Measurements from ENCODE around the gene DDX42.
A peak's percentile ranks its signal among the peaks of the same experiment; 100 is the strongest.
"Not testable (repeated sequence)": the region's sequence is repeated elsewhere in the genome, so short reads cannot be mapped to it uniquely, and the experiment has no call there.

The DDX42 gene

DNA sequence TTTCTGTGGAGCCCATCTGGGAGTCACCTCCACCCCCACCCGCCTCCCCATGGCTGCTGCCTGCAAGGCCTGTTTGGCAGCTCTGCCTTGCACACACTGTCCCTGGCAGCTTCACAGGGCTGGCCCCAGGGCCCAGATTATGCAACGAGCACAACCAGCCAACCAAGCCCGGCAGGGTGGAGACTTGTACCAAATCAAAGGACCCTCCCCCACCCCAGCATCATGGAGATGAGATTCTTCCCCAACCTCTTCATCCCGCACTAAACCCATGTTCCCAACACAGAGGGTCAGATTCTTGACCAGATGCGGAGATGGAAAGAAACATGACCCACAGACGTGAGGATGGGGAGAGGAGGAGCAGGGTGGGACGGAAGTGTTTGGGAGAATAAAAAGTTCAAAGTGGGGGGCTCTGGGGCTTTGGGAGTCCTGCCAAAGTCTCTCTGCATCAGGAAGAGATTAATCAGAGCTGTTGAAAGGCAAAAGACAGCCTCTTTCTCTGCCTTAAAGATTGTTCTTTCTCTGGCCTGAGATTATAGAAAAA is 64.7 kb downstream of the DDX42 start:
- no peak for DNase-seq (ENCODE audit: low read depth)

DNA sequence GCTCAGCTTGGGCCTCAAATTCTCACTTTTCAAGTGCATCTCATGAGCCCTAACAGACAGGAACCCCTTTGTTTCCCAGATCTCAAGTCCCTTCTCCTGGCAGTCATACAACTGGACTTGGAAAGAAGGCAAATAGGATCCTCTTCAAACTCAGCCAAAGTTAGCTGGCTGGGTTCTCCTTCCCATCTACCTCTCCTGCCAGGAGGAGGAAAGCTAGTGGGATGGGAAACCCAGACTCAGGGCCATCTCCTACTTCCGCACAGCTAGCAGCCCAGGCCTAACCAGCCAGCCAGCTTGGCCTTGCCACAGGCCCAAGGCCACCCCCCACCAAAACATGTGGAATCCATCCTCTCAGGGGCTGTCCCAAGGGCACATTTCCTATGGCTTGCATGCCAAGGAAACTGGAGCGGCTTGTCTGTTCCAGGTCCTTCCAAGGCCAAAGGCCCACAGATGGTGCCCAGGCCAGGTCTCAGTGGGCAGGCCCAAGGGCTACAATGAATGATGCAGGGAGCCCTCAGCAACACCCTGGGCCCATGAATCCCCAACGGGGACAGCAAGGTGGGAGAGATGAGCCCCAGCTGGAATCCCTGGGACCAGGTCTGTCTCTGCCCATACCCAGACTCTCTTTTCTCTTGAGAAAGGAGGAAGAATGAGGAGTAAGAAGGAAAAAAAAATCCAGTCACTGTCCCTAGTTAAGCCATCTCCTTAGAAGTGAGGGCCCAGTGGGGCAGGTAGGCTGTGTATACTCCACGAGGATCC is 66.8 kb downstream of the DDX42 start:
- no peak for DNase-seq (ENCODE audit: low read depth)

DNA sequence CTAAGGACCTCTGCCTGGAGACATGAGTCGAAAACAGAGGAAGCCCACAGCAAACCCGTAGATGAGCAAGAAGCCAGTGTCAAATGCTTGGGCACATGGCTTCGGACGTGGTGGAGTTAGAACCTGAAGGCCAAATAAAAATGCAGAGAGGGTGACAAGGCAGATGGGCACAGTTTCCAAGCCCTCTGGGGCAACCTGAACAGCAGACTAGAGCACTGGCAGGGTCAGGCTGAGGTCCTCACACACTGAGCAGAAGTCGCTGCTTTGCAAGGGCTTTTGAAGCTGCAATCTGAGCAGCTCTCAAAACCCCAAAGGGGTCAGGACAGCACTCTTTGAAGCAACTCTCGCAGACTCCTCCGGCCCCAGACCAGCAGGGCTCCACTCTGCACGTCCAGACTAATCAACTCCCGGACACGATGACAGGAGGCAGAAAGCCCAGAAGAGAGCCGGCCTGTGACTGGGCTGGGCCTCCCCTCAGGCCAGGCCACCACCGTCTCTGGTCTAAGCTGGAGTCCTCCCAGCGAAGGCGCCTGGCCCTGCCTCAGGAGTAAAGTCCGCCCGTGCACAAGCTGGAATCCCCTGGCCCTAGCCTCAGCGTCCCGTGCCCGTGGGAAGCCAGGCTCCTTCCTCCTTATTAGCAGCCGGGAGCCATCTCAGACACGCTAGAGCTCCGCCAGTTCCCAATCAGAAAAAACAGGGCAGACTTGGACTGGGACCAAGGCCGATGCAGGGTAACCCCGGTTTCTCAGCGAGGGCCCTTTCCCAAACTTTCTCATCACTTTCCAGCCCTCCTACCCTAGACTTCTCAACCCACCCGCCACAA is 67.6 kb downstream of the DDX42 start:
- DNase-seq (ENCODE audit: low read depth) = no peak

DNA sequence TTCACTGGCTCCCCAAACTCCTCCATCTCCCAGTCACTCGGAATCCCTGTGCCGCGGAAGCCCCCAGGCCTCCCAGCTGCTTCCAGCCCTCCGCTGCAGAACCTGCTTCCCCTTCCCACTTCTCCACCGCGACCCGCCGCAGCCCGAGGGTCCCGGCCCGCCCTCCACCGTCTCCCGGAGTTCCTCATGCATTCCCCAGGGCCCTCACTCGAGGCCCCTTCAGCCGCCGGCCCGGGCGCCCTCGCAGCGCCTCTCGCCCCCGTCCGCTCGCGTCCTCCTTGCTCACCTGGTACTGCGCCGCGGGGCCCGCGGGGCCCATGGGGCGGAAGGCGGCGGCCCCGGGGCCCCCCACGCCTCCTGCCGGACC is 68.2 kb downstream of the DDX42 start:
- no peak for DNase-seq (ENCODE audit: low read depth)

DNA sequence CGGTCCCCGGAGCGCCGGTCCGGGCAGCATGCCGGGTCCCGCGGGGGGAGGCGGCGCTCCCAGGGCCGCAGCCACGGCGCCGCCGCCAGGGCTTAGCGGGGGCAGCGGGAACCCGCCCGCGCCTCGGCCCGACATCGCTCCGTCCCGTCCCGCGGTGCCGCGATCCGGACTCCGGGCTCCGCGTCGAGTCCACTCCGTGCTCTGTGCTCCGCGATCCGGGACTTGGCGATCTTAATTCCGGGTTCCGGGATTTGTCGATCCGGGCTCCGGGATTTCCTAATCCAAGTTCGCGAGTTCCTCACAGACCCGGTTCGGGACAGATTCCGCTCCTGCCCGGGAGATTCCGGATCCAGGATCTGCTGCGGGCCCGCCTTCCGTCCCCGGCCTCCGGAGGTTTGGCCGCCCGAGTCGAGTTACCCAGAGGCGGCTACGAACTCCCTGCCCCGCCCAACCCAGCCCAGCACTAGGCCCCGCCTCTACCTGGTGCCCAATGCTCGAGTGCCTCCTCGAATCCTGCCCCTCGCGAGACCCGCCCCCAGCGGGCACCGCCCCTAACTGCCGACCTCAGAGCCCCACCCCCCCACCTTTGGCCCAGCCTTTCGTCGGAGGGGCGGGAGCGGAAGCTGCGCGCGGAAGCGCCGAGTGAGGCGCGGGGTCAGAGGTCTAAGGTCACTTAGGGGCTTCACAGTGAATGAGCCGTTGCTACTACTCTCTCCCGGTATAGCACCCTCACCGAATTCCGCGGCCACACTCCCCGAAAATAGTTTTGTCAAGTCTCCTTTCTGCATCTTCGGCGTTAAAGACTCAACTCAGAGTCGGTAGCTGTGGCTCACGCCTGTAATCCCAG is 68.8 kb downstream of the DDX42 start, which contains the start of gene SMARCD2:
Gene SMARCD2 (minus strand): TSS at position 146 of the 847 bp plus-strand sequence. CDS start 11 bp downstream, at position 135.
- DNase-seq (ENCODE audit: low read depth) = peak; percentile 95

DNA sequence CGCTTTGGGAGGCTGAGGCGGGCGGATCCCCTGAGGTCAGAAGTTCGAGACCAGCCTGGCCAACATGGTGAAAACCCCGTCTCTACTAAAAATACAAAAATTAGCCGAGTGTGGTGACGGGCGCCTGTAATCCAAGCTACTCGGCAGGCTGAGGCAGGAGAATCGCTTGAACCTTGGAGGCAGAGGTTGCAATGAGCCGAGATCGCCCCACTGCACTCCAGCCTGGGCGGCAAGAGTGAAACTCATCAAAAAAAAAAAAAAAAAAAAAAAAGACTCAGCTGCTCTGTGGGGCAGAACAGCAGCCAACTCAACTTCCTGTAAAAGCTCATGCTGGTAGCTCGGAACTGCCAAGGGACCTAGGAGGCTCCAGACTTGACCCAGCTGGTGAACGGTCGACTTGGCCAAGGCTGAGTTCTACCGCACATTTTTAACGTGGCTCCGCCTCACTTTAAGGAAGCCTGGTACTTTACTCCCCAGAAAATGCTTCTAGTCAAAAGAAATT is 69.5 kb downstream of the DDX42 start:
- DNase-seq (ENCODE audit: low read depth) = not testable (repeated sequence)

DNA sequence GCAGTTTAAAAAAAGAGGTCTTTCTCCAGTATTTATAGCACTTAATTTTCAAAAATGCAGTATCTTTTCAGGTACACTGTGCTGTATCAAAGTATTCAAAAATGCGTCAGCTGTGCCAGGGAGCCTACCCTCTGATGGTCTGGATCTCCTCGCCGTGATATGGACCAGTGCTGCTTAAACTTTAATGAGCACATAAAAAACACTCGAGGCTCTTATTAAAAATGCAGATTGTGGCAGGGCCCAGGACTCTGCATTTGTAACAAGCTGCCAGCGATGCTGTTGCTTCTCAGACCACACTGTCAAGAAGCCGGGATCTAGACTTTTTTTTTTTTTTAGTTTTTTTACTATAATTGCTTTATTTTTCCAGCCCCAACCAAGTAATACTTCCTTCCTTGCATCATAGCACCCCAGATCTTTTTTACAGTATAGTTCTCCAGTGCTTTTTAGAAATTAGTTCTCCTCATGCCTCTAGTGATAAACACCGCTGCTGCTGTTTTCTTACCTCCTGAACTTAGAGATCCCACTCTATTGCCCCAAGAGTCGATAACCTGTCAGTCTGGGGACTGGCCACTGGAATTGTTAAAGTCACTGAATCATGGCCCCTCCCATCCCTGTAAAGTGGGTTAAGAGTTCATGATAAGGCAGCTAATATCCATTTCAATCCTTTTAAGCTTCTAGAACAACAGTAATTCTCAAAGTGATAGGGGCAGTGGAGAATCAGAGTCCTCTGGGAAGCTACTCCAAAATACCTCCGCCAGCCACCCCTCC is 70.1 kb downstream of the DDX42 start:
- no peak for DNase-seq (ENCODE audit: low read depth)

DNA sequence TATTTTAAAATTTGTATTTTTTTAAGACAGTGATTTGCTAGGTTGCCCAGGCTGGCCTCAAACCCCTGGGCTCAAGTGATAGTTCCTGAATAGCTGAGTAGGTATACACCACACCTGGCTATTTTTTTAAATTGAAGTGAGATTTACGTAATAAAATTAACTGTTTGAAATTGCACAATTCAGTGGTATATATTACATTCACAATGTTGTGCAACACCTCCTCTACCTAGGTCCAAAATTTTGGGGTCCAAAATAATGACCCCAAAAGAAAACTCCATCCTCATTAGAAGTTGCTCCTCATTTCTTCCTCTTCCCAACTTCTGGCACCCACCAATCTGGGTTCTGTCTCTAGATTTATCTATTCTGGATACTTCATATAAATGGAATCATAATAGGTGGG is 71.5 kb downstream of the DDX42 start:
- DNase-seq (ENCODE audit: low read depth) = no peak

DNA sequence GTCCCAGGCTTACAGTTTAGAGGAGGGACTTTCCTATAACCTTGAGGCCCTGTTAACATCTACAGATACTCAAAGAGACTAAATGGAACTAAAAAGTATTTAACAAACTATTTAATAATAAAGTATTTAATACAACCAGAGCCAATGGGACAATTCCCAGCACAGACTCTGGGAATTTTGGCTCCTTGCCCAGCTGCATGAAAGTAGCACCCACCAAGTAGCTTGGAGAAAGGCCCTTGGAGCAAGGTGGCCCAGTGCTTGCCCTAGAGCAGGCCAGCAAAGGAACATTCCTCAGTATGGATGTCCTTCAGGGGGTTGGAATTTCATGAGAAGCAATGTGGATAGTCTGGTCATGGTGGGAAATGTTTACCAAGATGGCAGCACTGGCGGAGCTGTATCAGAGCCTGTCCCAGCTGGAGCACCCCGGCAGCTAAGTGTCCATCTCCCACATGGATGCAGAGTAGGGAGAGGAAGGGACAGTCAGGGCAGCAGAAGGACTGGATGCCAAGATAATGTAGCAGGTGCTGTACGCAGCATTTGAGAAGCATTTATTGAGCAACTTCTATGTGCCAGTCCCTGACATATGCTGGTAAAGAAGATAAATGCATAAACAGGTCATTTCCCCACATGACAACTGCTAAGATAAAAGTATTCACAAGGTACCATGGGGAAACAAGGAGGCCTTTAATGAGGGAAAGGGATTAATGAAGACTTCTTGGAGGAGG is 73.7 kb downstream of the DDX42 start:
- no peak for DNase-seq (ENCODE audit: low read depth)

DNA sequence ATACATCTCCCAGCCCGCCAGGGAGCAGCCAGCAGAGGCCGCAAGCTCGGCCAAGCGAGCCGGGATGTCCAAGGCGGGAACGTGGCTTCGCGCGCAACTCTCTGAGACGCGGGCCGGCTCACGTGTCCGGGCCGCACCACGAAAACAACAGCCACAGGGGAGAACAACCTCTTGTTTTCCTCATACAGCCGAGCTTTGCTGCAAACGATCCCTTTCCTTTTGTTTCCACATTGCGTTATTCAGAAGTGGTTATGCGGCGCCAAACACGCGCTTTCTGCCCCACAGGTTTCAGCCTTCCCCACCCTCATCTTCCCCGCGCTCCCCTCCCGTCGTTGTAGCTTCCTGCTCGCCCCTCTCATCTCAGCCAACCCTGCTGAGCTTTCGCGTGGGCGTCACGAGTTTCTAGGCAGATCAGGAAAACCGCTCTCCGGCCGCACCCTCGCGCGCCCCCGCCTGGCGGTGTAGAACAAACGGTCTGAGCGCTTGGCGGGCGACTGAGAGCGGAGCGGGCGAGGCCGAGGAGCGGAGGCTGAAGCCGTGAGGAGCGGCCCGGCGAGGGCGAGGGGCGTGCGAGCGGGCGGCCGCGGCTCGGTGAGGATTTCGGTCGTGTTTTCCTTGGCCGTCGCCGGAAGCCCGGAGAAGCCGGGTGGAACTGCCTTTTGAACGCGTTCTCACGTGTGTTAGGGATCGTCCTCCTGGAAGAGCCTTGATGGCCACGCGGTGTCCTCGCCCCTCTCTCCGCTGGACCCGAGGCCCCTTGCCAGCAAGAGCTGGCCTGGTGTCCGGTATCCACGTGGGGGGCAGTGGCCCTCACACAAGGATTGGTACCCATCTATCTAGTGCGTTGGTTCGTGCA is 75.1 kb downstream of the DDX42 start:
- DNase-seq (ENCODE audit: low read depth) = peak; percentile 93

DNA sequence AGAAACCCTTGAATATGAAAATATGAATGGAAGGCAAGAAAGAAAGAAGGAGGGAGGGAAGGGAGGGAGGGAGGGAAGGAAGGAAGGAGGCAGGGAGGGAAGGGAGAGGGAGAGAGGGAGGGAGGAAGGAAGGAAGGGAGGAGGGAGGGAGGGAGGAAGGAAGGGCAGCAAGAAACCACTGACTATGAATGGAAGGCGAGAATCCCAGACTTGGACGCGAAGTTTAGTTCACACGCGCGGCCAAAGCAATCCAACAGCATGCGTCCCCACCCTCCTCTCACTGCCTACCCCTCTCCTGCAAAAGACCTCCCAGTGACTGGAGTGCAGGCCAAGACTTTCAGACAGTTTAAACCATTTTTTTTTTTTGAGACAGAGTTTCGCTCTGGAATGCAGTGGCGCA is 76.4 kb downstream of the DDX42 start:
- DNase-seq (ENCODE audit: low read depth) = no peak

DNA sequence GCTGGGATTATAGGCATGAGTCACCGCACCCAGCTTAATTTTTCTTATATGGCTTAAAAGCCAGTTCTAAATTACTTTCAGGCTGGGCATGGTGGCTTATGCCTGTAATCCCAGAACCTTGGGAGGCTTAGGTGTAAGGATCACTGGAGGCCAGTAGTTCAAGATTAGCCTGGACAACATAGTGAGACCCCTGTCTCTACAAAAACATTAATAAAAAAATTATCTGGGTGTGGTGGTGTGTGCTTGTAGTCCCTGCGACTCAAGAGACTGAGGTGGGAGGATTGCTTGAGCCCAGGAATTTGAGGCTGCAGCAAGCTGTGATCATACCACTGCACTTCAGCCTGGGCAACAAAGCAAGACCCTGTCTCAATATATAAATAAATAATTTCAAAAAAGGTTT is 79.3 kb downstream of the DDX42 start:
- DNase-seq (ENCODE audit: low read depth) = no peak

DNA sequence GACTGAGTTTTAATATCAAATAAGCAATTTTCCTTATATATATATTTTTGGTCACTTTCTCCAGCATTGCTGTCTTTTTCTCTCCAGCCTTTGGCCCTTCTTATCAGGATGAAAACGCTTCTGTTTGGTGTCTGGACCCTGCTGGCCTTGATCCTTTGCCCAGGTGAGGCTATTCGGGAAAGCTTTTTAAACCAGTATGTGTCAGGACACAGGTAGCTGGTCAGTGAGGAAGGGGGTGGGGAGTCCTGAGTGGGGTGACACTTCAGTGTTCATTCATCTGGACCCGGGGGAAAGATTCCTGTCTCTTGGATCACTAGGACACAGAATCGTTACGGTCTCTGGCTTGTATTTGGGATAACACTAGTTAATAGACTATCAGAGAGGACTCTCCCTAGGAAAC is 80.7 kb downstream of the DDX42 start:
- DNase-seq (ENCODE audit: low read depth) = no peak

DNA sequence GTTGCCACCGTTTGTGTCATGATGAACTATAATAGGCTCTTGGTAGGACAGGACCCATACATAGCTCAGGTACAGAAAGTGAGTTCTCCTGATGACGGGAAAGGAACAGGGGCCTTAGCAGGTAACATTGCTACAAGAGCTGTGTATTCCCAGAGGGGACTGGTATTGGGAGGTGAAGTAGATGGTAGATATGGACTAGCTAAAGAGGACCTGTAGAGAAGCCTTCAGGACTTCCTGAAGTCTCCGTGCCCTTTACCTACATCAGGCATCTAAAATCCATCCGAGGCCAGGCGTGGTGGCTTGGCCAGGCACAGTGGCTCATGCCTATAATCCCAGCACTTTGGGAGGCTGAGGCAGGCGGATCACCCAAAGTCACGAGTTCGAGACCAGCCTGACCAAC is 81.2 kb downstream of the DDX42 start:
- DNase-seq (ENCODE audit: low read depth) = no peak

DNA sequence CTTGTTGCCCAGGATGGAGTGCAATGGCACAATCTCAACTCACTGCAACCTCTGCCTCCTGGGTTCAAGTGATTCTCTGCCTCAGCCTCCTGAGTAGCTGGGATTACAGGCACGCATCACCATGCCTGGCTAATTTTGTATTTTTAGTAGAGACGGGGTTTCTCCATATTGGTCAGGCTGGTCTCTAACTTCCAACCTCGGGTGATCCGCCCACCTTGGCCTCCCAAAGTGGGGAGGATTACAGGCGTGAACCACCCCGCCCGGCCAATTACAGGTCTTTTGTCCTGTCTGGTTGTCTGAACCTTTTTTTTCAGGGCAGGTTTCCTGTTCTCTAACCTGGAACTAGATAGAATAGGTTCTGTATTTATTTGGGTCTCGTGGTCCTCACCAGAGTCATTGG is 82.5 kb downstream of the DDX42 start:
- DNase-seq (ENCODE audit: low read depth) = not testable (repeated sequence)

DNA sequence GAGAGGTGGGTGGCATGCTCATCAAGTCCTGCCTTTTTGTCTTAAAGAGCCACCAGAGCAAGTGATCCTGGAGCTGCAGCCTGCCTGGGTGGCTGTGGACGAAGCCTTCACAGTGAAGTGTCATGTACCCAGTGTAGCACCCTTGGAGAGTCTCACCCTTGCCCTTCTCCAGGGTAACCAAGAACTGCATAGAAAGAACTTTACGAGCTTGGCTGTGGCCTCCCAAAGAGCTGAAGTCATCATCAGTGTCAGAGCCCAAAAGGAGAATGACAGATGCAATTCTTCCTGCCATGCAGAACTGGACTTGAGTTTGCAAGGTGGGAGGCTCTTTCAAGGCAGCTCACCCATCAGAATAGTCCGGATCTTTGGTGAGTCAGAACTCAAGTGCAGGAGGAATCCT is 85.3 kb downstream of the DDX42 start:
- no peak for DNase-seq (ENCODE audit: low read depth)

DNA sequence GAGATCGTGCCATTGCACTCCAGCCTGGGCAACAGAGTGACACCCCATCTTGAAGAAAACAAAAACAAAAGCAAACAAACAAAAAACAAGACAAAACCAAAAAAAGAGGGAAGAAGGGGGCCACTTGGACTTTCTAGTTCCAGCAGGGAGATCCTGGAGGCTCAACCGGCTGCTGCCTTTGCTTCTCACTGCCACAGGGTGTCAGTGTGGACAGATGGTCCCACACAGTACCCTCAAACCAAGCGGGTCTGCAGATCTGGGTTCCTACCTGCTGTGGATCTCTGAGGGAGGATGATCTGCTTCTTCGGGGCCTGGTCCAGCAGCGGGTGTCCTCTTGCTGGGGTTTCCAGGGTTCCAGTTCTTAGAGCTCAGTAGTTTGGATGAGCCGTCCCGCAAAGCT is 92.7 kb downstream of the DDX42 start:
- not testable (repeated sequence) for DNase-seq (ENCODE audit: low read depth)
